ENCODE measurements around the gene ARHGEF17.
"Not testable (repeated sequence)": the region's sequence is repeated elsewhere in the genome, so short reads cannot be mapped to it uniquely, and the experiment has no call there.

The ARHGEF17 gene

DNA sequence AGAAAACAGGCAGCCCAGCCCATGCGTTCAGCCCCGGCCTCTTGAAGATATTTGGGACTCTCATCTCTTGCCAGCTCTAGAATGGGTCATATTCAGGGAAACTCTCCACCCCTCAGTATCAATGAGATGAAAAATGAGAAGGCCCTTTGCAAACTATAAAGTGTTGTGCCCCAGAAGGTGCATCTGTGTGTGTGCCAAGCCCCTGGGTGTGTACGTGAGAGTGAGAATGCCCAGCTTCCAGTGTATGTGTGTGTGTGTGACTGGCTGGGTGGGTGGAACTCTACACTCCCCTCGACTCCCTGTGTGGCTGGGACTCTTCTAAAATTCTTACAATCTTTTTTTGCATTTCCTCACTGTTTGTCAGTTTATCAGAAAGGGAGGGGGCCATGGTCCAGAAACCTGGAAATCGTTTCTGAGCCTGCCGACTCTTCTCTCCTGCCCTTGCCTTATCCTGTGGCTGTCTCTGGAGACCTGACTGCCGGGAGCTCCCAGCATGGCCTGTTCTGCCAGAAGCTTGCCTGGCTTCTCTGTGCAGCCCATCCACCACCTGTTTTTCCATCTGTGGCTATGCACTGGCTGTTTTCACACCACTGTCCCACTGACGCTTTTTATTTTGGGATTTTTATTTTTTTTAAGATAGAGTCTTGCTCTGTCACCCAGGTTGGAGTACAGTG is 34.7 kb upstream of the ARHGEF17 start:
- no peak overlapping the region for H3K4me3 ChIP-seq (ENCODE audit: low read depth, low read length)
- no peaks in the 10 kb centered on the region for H3K36me3 ChIP-seq (ENCODE audit: control insufficient read depth in 2 of 2, insufficient read depth in 1 of 2, low read length in 2 of 2)
- no peaks in the 10 kb centered on the region for H3K4me1 ChIP-seq (ENCODE audit: control insufficient read depth, insufficient read depth, low read length)
- no peaks in the 10 kb centered on the region for H3K9me3 ChIP-seq (ENCODE audit: control insufficient read depth, insufficient read depth, low read depth, low read length)
- ChIA-PET CTCF (interaction anchor here (0.5 to 5.7 kb wide), 6 partner anchors 10 to 548 kb away, joined by 3 to 25 read pairs (median 4); no protein-coding TSS in a partner anchor), POLR2A (no interaction called here)
- H3K27ac ChIP-seq (ENCODE audit: extremely low read depth, low read depth, low read length) = no peak overlapping the region
- TF ChIP-seq ZNF707 (tag by site-specific recombination; IDR thresholded peaks at IDR 0.05) (no peak), EGR2 (tag by site-specific recombination; IDR thresholded peaks at IDR 0.05; ENCODE audit: low read depth) (no peak), ZNF302 (tag by site-specific recombination; IDR thresholded peaks at IDR 0.05; ENCODE audit: low read depth) (no peak), IKZF3 (tag by site-specific recombination; IDR thresholded peaks at IDR 0.05) (no peak), ZNF223 (tag by site-specific recombination; IDR thresholded peaks at IDR 0.05) (no peak), ZNF558 (tag by site-specific recombination; IDR thresholded peaks at IDR 0.05) (no peak), ZNF623 (tag by site-specific recombination; IDR thresholded peaks at IDR 0.05) (no peak), ZNF837 (tag by site-specific recombination; IDR thresholded peaks at IDR 0.05) (no peak), GLI4 (tag by site-specific recombination; IDR thresholded peaks at IDR 0.05) (no peak), GLI2 (tag by site-specific recombination; IDR thresholded peaks at IDR 0.05; ENCODE audit: borderline replicate concordance, low read depth) (no peak), ZNF626 (tag by site-specific recombination; IDR thresholded peaks at IDR 0.05) (no peak)
- TF ChIP-seq, protein P1, sequence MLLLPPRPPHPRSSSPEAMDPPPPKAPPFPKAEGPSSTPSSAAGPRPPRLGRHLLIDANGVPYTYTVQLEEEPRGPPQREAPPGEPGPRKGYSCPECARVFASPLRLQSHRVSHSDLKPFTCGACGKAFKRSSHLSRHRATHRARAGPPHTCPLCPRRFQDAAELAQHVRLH (tag by site-specific recombination; IDR thresholded peaks at IDR 0.05) = no peak
- TF ChIP-seq, protein P2, sequence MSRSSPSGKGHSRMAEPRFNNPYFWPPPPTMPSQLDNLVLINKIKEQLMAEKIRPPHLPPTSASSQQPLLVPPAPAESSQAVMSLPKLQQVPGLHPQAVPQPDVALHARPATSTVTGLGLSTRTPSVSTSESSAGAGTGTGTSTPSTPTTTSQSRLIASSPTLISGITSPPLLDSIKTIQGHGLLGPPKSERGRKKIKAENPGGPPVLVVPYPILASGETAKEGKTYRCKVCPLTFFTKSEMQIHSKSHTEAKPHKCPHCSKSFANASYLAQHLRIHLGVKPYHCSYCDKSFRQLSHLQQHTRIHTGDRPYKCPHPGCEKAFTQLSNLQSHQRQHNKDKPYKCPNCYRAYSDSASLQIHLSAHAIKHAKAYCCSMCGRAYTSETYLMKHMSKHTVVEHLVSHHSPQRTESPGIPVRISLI (tag by site-specific recombination; IDR thresholded peaks at IDR 0.05) = no peak
- TF ChIP-seq, protein P3, sequence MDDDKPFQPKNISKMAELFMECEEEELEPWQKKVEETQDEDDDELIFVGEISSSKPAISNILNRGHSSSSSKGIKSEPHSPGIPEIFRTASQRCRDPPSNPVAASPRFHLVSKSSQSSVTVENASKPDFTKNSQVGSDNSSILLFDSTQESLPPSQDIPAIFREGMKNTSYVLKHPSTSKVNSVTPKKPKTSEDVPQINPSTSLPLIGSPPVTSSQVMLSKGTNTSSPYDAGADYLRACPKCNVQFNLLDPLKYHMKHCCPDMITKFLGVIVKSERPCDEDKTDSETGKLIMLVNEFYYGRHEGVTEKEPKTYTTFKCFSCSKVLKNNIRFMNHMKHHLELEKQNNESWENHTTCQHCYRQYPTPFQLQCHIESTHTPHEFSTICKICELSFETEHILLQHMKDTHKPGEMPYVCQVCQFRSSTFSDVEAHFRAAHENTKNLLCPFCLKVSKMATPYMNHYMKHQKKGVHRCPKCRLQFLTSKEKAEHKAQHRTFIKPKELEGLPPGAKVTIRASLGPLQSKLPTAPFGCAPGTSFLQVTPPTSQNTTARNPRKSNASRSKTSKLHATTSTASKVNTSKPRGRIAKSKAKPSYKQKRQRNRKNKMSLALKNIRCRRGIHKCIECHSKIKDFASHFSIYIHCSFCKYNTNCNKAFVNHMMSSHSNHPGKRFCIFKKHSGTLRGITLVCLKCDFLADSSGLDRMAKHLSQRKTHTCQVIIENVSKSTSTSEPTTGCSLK (tag by site-specific recombination; IDR thresholded peaks at IDR 0.05) = no peak
- TF ChIP-seq, protein P4, sequence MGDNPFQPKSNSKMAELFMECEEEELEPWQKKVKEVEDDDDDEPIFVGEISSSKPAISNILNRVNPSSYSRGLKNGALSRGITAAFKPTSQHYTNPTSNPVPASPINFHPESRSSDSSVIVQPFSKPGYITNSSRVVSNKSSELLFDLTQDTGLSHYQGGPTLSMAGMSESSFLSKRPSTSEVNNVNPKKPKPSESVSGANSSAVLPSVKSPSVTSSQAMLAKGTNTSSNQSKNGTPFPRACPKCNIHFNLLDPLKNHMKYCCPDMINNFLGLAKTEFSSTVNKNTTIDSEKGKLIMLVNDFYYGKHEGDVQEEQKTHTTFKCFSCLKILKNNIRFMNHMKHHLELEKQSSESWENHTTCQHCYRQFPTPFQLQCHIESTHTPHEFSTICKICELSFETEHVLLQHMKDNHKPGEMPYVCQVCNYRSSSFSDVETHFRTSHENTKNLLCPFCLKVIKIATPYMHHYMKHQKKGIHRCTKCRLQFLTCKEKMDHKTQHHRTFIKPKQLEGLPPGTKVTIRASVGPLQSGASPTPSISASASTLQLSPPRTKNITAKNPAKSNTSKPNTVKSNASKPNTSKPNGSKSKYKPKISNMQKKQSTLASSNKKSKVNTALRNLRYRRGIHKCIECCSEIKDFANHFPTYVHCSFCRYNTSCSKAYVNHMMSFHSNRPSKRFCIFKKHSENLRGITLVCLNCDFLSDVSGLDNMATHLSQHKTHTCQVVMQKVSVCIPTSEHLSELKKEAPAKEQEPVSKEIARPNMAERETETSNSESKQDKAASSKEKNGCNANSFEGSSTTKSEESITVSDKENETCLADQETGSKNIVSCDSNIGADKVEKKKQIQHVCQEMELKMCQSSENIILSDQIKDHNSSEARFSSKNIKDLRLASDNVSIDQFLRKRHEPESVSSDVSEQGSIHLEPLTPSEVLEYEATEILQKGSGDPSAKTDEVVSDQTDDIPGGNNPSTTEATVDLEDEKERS (tag by site-specific recombination; IDR thresholded peaks at IDR 0.05) = no peak

DNA sequence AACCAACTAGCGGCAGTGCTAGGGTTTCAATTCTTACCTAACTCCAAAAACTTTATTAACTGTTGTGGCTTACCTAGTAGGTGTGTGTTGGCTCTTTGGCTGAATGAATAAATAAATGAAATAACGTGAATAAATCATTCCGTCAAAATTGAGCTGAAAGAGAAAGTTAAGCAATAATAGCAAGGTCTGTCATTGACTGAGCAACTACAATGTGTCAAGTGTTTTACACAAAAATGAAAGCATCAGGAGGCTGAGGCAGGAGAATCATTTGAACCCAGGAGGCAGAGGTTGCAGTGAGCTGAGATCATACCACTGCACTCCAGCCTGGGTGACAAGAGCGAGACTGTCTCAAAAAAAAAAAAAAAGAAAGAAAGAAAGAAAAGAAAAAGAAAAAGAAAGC is 33.9 kb upstream of the ARHGEF17 start:
- H3K9me3 ChIP-seq (ENCODE audit: control insufficient read depth, insufficient read depth, low read depth, low read length); H3K36me3 ChIP-seq (ENCODE audit: control insufficient read depth in 2 of 2, insufficient read depth in 1 of 2, low read length in 2 of 2); POLR2A ChIA-PET; H3K4me3 ChIP-seq (ENCODE audit: low read depth, low read length); H3K4me1 ChIP-seq (ENCODE audit: control insufficient read depth, insufficient read depth, low read length); H3K27ac ChIP-seq (ENCODE audit: extremely low read depth, low read depth, low read length): not testable (repeated sequence)
- CTCF ChIA-PET = interaction anchor here (0.5 to 5.7 kb wide), 4 partner anchors 9 to 21 kb away, joined by 3 to 25 read pairs (median 6); no protein-coding TSS in a partner anchor
